NCI-H510A (cell line): Measurements from ENCODE around the gene LIG3.
"Not testable (repeated sequence)": the region's sequence is repeated elsewhere in the genome, so short reads cannot be mapped to it uniquely, and the experiment has no call there.

Experiments used
- DNase-seq: peaks from one replicate; lab custom pipeline; 2025; lab: John Stamatoyannopoulos, UW

LIG3 gene

GRCh38 chr17:34999456-34999855 is 19.1 kb downstream of the LIG3 start:
- DNase-seq: no peak

GRCh38 chr17:35000965-35001364 is 20.7 kb downstream of the LIG3 start:
- DNase-seq: not testable (repeated sequence)

GRCh38 chr17:35001549-35001948 is 21.2 kb downstream of the LIG3 start:
- DNase-seq: no peak

GRCh38 chr17:35002876-35003551 is 22.7 kb downstream of the LIG3 start:
- DNase-seq: no peak

- no peak for DNase-seq
These were observed 23.5 kb downstream of the LIG3 start for GRCh38 chr17:35003778-35004177.

GRCh38 chr17:35006345-35006744 is 26.0 kb downstream of the LIG3 start:
- no peak for DNase-seq

GRCh38 chr17:35006961-35007360 is 26.6 kb downstream of the LIG3 start:
- DNase-seq: no peak

- DNase-seq: no peak
These were observed 29.8 kb downstream of the LIG3 start for GRCh38 chr17:35010093-35010492.

GRCh38 chr17:35011671-35012216 is 31.4 kb downstream of the LIG3 start:
- DNase-seq: peak; percentile 15

GRCh38 chr17:35016369-35016768 is 36.1 kb downstream of the LIG3 start:
- DNase-seq: no peak

GRCh38 chr17:35017021-35017420 is 36.7 kb downstream of the LIG3 start:
- DNase-seq: no peak

GRCh38 chr17:35018814-35019213 is 38.5 kb downstream of the LIG3 start:
- DNase-seq: no peak

- DNase-seq: no peak
These were observed 39.3 kb downstream of the LIG3 start for GRCh38 chr17:35019386-35020179.

- DNase-seq: no peak
These were observed 41.4 kb downstream of the LIG3 start for GRCh38 chr17:35021520-35022380.

- peak; percentile 13 for DNase-seq
These were observed 42.3 kb downstream of the LIG3 start for GRCh38 chr17:35022536-35023063.

- no peak for DNase-seq
These were observed 43.2 kb downstream of the LIG3 start for GRCh38 chr17:35023538-35023937.

- no peak for DNase-seq
These were observed 45.2 kb downstream of the LIG3 start for GRCh38 chr17:35025541-35025940.

- not testable (repeated sequence) for DNase-seq
These were observed 47.8 kb downstream of the LIG3 start for GRCh38 chr17:35028097-35028496.

GRCh38 chr17:35028531-35029262 is 48.4 kb downstream of the LIG3 start:
- no peak for DNase-seq

- DNase-seq: no peak
These were observed 50.5 kb downstream of the LIG3 start for GRCh38 chr17:35030780-35031179.

- DNase-seq: no peak
These were observed 58.1 kb downstream of the LIG3 start for GRCh38 chr17:35038453-35038852.
